Osteocyte (in vitro differentiated cells): ENCODE results near the gene DMRT3. TPM values are rescaled to one million over a fixed set of nuclear protein-coding genes. Genes with fewer than 3 reads are reported as not detected.

Experiments used
- DNase-seq: peaks from one replicate; pipeline ENCODE4 v3.0.0; 2021; ENCODE audit warnings: mixed read lengths; ENCODE audit not compliant: unreplicated experiment; ENCODE audit errors: extremely low spot score
- H3K27ac Mint-ChIP-seq: one replicate; pipeline ENCODE4 v1.8.0; 2021; ENCODE audit warnings: mild to moderate bottlenecking, mixed read lengths; ENCODE audit not compliant: unreplicated experiment
- H3K27me3 Mint-ChIP-seq: one replicate; pipeline ENCODE4 v1.8.0; 2021; ENCODE audit warnings: mixed read lengths; ENCODE audit not compliant: unreplicated experiment
- H3K36me3 Mint-ChIP-seq: one replicate; pipeline ENCODE4 v1.8.0; 2021; ENCODE audit warnings: mixed read lengths; ENCODE audit not compliant: unreplicated experiment
- H3K4me1 Mint-ChIP-seq: one replicate; pipeline ENCODE4 v1.8.0; 2021; ENCODE audit warnings: mixed read lengths; ENCODE audit not compliant: unreplicated experiment
- H3K4me3 Mint-ChIP-seq: one replicate; pipeline ENCODE4 v1.8.0; 2021; ENCODE audit warnings: mild to moderate bottlenecking, moderate library complexity, mixed read lengths; ENCODE audit not compliant: unreplicated experiment
- H3K9me3 Mint-ChIP-seq: one replicate; pipeline ENCODE4 v1.8.0; 2021; ENCODE audit warnings: mixed read lengths; ENCODE audit not compliant: unreplicated experiment
- total RNA-seq: library from RNA; stranded (reverse); gene quantifications from 2 replicates; pipeline ENCODE4 v1.2.1, GENCODE V29; 2021
- TF ChIP-seq, protein P1 (sequence below): fragments of 200-600 bp; sonication (generic); IDR thresholded peaks from 2 replicates; pipeline ENCODE4 v1.5.0; 2021; ENCODE audit warnings: antibody characterized with exemption, mild to moderate bottlenecking, moderate library complexity

The DMRT3 gene
- total RNA-seq, 1 donor from 2014 or later, result not detected

DNA sequence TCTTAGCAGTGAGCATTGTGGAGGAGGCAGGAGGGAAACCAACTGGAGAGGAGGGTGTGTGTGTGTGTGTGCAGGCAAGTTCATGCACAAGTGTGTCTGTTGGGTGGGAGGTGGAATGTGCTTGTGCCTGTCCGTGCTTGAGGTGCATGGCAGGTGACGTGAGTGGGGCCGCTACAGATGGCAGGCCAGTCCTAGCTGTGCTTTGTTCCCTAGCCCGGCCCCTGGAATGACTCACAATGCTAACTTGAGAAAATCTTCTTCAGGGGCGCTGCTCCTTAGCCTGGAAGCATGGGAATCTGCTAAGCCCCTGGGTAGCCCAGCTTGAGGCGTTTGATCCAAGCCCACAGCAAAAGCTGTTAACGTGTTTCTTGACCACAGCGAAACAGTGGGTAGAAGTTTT lies 48.7 kb downstream of the DMRT3 start:
- Mint-ChIP-seq H3K27ac (no peak overlapping the region), H3K4me1 (no peaks in the 10 kb centered on the region), H3K27me3 (peaks cover 4% of the 10 kb centered on the region), H3K36me3 (no peaks in the 10 kb centered on the region), H3K9me3 (no peaks in the 10 kb centered on the region), H3K4me3 (no peak overlapping the region)
- TF ChIP-seq, protein P1, sequence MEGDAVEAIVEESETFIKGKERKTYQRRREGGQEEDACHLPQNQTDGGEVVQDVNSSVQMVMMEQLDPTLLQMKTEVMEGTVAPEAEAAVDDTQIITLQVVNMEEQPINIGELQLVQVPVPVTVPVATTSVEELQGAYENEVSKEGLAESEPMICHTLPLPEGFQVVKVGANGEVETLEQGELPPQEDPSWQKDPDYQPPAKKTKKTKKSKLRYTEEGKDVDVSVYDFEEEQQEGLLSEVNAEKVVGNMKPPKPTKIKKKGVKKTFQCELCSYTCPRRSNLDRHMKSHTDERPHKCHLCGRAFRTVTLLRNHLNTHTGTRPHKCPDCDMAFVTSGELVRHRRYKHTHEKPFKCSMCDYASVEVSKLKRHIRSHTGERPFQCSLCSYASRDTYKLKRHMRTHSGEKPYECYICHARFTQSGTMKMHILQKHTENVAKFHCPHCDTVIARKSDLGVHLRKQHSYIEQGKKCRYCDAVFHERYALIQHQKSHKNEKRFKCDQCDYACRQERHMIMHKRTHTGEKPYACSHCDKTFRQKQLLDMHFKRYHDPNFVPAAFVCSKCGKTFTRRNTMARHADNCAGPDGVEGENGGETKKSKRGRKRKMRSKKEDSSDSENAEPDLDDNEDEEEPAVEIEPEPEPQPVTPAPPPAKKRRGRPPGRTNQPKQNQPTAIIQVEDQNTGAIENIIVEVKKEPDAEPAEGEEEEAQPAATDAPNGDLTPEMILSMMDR, result no peak
- no peak for DNase-seq

DNA sequence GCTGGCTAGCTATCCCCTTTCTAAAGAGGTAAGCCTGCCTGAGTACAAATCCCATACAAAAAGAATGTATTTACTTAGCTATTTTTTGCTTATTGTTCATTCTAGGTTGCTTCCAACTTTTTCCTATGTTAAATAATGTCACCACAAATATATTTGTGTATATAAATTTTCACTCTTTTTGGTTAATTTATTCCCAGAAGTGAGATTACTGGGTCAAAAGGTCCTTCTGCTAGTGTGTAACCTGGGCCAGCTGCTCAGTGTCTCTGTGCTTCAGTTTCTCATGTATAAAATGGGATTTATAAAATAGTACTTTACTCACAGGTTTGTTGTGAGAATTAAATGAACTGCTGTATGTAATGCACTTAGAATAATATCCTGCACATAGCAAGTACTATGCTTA lies 49.8 kb downstream of the DMRT3 start:
- DNase-seq, result no peak
- H3K9me3 Mint-ChIP-seq, result no peaks in the 10 kb centered on the region
- TF ChIP-seq, protein P1, result no peak
- no peak overlapping the region for H3K4me3 Mint-ChIP-seq
- no peaks in the 10 kb centered on the region for H3K36me3 Mint-ChIP-seq
- peaks cover 4% of the 10 kb centered on the region for H3K27me3 Mint-ChIP-seq
- H3K27ac Mint-ChIP-seq, result no peak overlapping the region
- H3K4me1 Mint-ChIP-seq, result no peaks in the 10 kb centered on the region

DNA sequence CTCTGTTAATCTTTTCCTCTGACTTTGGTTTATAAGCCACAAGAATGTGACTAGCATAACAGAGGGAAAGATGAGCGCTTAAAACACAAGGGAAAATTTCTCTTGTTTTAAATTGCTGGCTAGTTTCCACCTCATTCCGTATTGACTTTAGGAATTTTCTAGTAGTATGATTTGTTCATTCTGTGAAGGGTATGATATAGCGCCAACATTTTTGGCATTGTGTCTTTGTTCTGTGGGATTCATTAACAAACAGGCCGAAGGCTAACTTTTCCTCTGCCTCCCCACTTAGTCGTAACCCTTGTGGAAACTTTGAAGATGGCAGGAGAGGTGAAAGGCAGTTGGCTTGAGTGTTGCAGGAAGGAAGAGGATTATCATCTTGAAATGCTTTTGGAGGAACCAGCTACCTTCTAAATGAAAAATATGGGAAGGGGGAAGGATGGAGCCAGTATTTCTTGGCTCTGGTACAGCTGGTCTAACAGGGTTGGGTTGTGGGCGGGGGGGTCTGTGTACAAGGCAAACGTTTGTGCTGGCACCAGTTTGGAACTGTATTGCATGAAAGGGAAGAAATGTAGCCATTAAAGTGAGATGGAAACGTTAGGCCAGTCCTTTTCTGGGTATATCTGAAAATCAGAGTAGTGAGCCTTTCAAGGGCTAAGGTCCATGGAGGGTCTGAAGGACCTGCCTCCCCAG lies 52.2 kb downstream of the DMRT3 start:
- H3K27me3 Mint-ChIP-seq, result peaks cover 4% of the 10 kb centered on the region
- no peak overlapping the region for H3K4me3 Mint-ChIP-seq
- no peak for DNase-seq
- H3K4me1 Mint-ChIP-seq, result no peaks in the 10 kb centered on the region
- H3K36me3 Mint-ChIP-seq, result no peaks in the 10 kb centered on the region
- H3K27ac Mint-ChIP-seq, result no peak overlapping the region
- no peaks in the 10 kb centered on the region for H3K9me3 Mint-ChIP-seq
- TF ChIP-seq, protein P1, result no peak

DNA sequence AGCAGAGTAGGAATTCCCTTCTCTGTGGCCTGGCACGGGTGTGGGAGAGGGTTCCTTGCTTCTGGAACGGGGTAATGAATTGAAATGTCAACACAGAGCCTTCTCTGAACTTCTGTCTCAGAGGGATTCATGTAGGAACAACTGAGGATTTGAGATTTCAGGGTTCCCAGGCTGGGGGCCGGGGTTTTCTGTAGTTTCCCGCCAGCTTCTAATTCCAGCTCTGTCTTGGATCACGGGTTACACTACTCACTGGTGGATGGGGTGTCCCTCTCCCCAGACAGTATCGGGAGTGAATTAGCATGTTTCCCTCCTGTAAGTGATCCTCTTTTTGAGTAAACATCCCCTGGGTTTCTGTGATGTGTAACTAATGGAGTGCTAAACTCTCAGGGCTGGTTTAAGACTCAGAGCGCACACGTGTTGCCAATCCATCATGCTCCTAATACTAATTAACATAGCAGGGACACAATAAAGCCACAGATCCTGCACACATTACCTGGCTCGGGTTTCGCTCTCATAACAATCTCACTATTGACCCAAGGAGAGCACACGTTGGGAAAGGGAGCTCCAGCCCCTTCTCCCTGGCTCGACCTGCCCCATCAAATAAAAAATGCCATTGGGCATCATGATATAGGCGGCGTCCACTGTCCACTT lies 55.6 kb downstream of the DMRT3 start:
- Mint-ChIP-seq H3K4me3 (no peak overlapping the region), H3K27me3 (peaks cover 9% of the 10 kb centered on the region), H3K36me3 (no peaks in the 10 kb centered on the region), H3K9me3 (no peaks in the 10 kb centered on the region), H3K4me1 (no peaks in the 10 kb centered on the region), H3K27ac (no peak overlapping the region)
- TF ChIP-seq, protein P1, result no peak
- DNase-seq, result no peak

DNA sequence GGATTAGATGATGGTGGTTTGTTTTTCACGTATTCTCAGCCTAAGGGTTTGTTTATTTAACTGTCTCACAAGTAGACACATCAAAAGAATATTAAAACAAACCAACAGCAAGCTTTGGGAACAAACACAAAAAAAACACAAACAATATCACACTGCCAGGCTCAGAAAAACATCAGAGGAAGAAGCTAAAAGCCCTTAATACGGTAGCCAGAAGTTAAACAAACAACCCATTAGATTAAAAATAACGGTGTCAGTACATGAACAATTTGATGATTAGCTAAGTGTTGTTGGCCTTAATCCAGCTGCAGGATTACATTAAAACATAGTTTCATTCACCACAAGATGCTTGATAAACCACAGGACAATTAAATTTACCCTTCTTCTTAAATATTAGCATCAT lies 57.8 kb downstream of the DMRT3 start:
- H3K4me1 Mint-ChIP-seq, result no peaks in the 10 kb centered on the region
- H3K27me3 Mint-ChIP-seq, result peaks cover 13% of the 10 kb centered on the region
- H3K27ac Mint-ChIP-seq, result no peak overlapping the region
- no peaks in the 10 kb centered on the region for H3K9me3 Mint-ChIP-seq
- H3K4me3 Mint-ChIP-seq, result no peak overlapping the region
- no peak for DNase-seq
- TF ChIP-seq, protein P1, result no peak
- no peaks in the 10 kb centered on the region for H3K36me3 Mint-ChIP-seq
